ENCODE results near the gene AGPAT3. TPM values are rescaled to one million over a fixed set of nuclear protein-coding genes. Genes with fewer than 3 reads are reported as not detected.

The AGPAT3 gene
- total and polyA plus RNA-seq, 2 donors (not counting 3 experiments of a cell fraction or from before 2014, with no cell fraction given), result 39.9 to 76.7 TPM

- TF ChIP-seq POLR2AphosphoS5 (IDR thresholded peaks at IDR 0.05; ENCODE audit: insufficient read depth, low read depth, low read length) (peak; percentile 56), GATA2 (IDR thresholded peaks at IDR 0.05; ENCODE audit: insufficient read depth, insufficient read length, low read depth, low read length) (peak; percentile 23), JUN (IDR thresholded peaks at IDR 0.05; ENCODE audit: borderline replicate concordance, insufficient read depth, insufficient read length, low read depth) (no peak), POLR2A (IDR thresholded peaks at IDR 0.05; ENCODE audit: low read depth, low read length) (peak; percentile 65)
- Histone ChIP-seq H3K36me3 (ENCODE audit: control insufficient read depth in 2 of 2, extremely low read depth in 1 of 2, insufficient read depth in 2 of 2, low read length in 2 of 2) (peaks cover 0 to 2% of the 10 kb centered on the region in 2 experiments), H3K9me1 (replicated peaks; ENCODE audit: control insufficient read depth, extremely low read depth, insufficient read depth, low read length) (no peaks in the 10 kb centered on the region), H3K27me3 (ENCODE audit: control insufficient read depth in 2 of 2, insufficient read depth in 2 of 2, low read length in 2 of 2) (no peaks in the 10 kb centered on the region), H3K79me2 (ENCODE audit: control insufficient read depth, insufficient read depth, low read length) (peaks cover 41% of the 10 kb centered on the region), H3K9me3 (replicated peaks; ENCODE audit: control insufficient read depth, insufficient read depth, low read length) (no peaks in the 10 kb centered on the region), H3K4me1 (ENCODE audit: control insufficient read depth, extremely low read depth, insufficient read depth, low read length) (peaks cover 24% of the 10 kb centered on the region), H3K4me2 (ENCODE audit: insufficient read depth, low read length) (peak overlapping the region; percentile 96), H3K4me3 (replicated peaks in 1 of 3; ENCODE audit: insufficient read depth in 1 of 3, low read depth in 1 of 3, low read length in 3 of 3) (peak overlapping the region in 2 of 3 experiments; percentile 33 to 58), H3K9ac (replicated peaks; ENCODE audit: extremely low read depth, insufficient read depth, low read length) (peak overlapping the region; percentile 74), H2AFZ (ENCODE audit: low read depth, low read length) (peak overlapping the region; percentile 86), H4K20me1 (replicated peaks; ENCODE audit: control insufficient read depth, extremely low read depth, insufficient read depth, low read length) (no peaks in the 10 kb centered on the region), H3K27ac (ENCODE audit: insufficient read depth, low read depth, low read length) (peak overlapping the region; percentile 82)
- intact Hi-C loops (cut with micrococcal nuclease), result loop anchor here (1.0 to 5.0 kb wide), 3 partner anchors 9 to 44 kb away; no protein-coding TSS in a partner anchor
- DNase-seq (ENCODE audit: low read depth, low spot score), result peak; percentile 88
- dilution Hi-C loops (cut with MboI; ENCODE audit: extremely low pct_ligation_motif_present, low sequenced_read_pairs), result no loop called here
- FAIRE-seq, result peak; percentile 100
- ChIA-PET POLR2A (interaction anchor here (0.7 kb wide), 2 partner anchors 20 to 28 kb away, joined by 3 to 4 read pairs; no protein-coding TSS in a partner anchor), CTCF (interaction anchor here (0.7 to 1.9 kb wide), 7 partner anchors 8 to 445 kb away, joined by 3 to 10 read pairs (median 4); partner anchors contain the start of gene CFAP410)
- no TSS peak for BruUV-seq (replicated peaks)
These were observed 28.6 kb downstream of the AGPAT3 start for GRCh38 chr21:43893536-43894205.

- peak overlapping the region; percentile 82 for H3K27ac ChIP-seq (ENCODE audit: insufficient read depth, low read depth, low read length)
- dilution Hi-C loops (cut with MboI; ENCODE audit: extremely low pct_ligation_motif_present, low sequenced_read_pairs) (no loop called here), intact Hi-C loops (cut with micrococcal nuclease) (loop anchor here (1.0 to 5.0 kb wide), 2 partner anchors 8 to 43 kb away; no protein-coding TSS in a partner anchor)
- no peaks in the 10 kb centered on the region for H3K9me1 ChIP-seq (replicated peaks; ENCODE audit: control insufficient read depth, extremely low read depth, insufficient read depth, low read length)
- no peak for DNase-seq (ENCODE audit: low read depth, low spot score)
- no peaks in the 10 kb centered on the region for H3K27me3 ChIP-seq (ENCODE audit: control insufficient read depth in 2 of 2, insufficient read depth in 2 of 2, low read length in 2 of 2)
- H3K9me3 ChIP-seq (replicated peaks; ENCODE audit: control insufficient read depth, insufficient read depth, low read length), result no peaks in the 10 kb centered on the region
- TSS peak; percentile 40 for BruUV-seq (replicated peaks)
- no peak for FAIRE-seq
- POLR2A ChIA-PET, result interaction anchor here (0.7 kb wide), 2 partner anchors 20 to 28 kb away, joined by 3 to 4 read pairs; no protein-coding TSS in a partner anchor
- H3K36me3 ChIP-seq (ENCODE audit: control insufficient read depth in 2 of 2, extremely low read depth in 1 of 2, insufficient read depth in 2 of 2, low read length in 2 of 2), result peaks cover 0 to 2% of the 10 kb centered on the region in 2 experiments
- H2AFZ ChIP-seq (ENCODE audit: low read depth, low read length), result peak overlapping the region; percentile 86
- H3K79me2 ChIP-seq (ENCODE audit: control insufficient read depth, insufficient read depth, low read length), result peaks cover 41% of the 10 kb centered on the region
- CTCF ChIA-PET, result interaction anchor here (0.7 to 1.9 kb wide), 5 partner anchors 9 to 445 kb away, joined by 3 to 10 read pairs (median 4); partner anchors contain the start of gene CFAP410
- peak; percentile 3 for TF ChIP-seq GATA2 (IDR thresholded peaks at IDR 0.05; ENCODE audit: insufficient read depth, insufficient read length, low read depth, low read length)
- no peak for TF ChIP-seq POLR2A (IDR thresholded peaks at IDR 0.05; ENCODE audit: low read depth, low read length)
- peaks cover 24% of the 10 kb centered on the region for H3K4me1 ChIP-seq (ENCODE audit: control insufficient read depth, extremely low read depth, insufficient read depth, low read length)
- peak overlapping the region; percentile 74 for H3K9ac ChIP-seq (replicated peaks; ENCODE audit: extremely low read depth, insufficient read depth, low read length)
- no peaks in the 10 kb centered on the region for H4K20me1 ChIP-seq (replicated peaks; ENCODE audit: control insufficient read depth, extremely low read depth, insufficient read depth, low read length)
- peak overlapping the region; percentile 96 for H3K4me2 ChIP-seq (ENCODE audit: insufficient read depth, low read length)
- H3K4me3 ChIP-seq (replicated peaks in 1 of 3; ENCODE audit: insufficient read depth in 1 of 3, low read depth in 1 of 3, low read length in 3 of 3), result peak overlapping the region in 2 of 3 experiments; percentile 33 to 58
These were observed 29.2 kb downstream of the AGPAT3 start for GRCh38 chr21:43894206-43894577.
